ENCODE data around the gene OR4F15.

Gene OR4F15

GRCh38 chr15:101844916-101845315, 32.9 kb downstream of the OR4F15 start:
- no peak overlapping the region for H3K4me3 ChIP-seq (ENCODE audit: low read depth, low read length)
- no peak for TF ChIP-seq CTCF (IDR thresholded peaks at IDR 0.05; ENCODE audit: borderline replicate concordance, insufficient read depth, low read depth, low read length)

- H3K4me3 ChIP-seq (ENCODE audit: low read depth, low read length), result no peak overlapping the region
Measured at GRCh38 chr15:101852356-101852755, 40.4 kb downstream of the OR4F15 start.

More at GRCh38 chr15:101852356-101852755, 40.4 kb downstream of the OR4F15 start:
- no peak for TF ChIP-seq CTCF (IDR thresholded peaks at IDR 0.05; ENCODE audit: borderline replicate concordance, insufficient read depth, low read depth, low read length)
